SK-N-SH treated with all-trans-retinoic acid at 6 μM for 48 hours (cell line): ENCODE measurements around the gene IMPA2.

Experiments used
- ARNTL ChIP-seq: fragments of 450-650 bp; formaldehyde crosslinking; IDR thresholded peaks from 2 replicates; pipeline ENCODE4 v1.5.0; 2020; ENCODE audit warnings: low read depth, mild to moderate bottlenecking, moderate library complexity, borderline replicate concordance
- BACH2 ChIP-seq: fragments of 250-450 bp; sonication (Bioruptor Pico); IDR thresholded peaks from 2 replicates; pipeline ENCODE4 v1.9.0; 2021; ENCODE audit warnings: mild to moderate bottlenecking, borderline replicate concordance
- CREB5 ChIP-seq: fragments of 250-450 bp; sonication (Bioruptor Pico); IDR thresholded peaks from 2 replicates; pipeline ENCODE4 v1.5.1; 2020; ENCODE audit warnings: low read depth, mild to moderate bottlenecking, moderate library complexity
- CSRNP3 ChIP-seq: fragments of 250-450 bp; sonication (Bioruptor Pico); IDR thresholded peaks from 2 replicates; pipeline ENCODE4 v1.5.1; 2021; ENCODE audit warnings: mild to moderate bottlenecking, moderate library complexity
- ESRRG ChIP-seq: fragments of 250-450 bp; sonication (Bioruptor Pico); IDR thresholded peaks from 2 replicates; pipeline ENCODE4 v1.6.1; 2021; ENCODE audit warnings: mild to moderate bottlenecking
- GLIS3 ChIP-seq: fragments of 250-450 bp; sonication (Bioruptor Pico); IDR thresholded peaks from 2 replicates; pipeline ENCODE4 v1.5.0; 2020; ENCODE audit warnings: mild to moderate bottlenecking, moderate library complexity
- PATZ1 ChIP-seq: fragments of 250-450 bp; sonication (Bioruptor Pico); IDR thresholded peaks from 2 replicates; pipeline ENCODE4 v1.8.0; 2020; ENCODE audit warnings: mild to moderate bottlenecking, moderate library complexity, borderline replicate concordance
- PPARA ChIP-seq: fragments of 250-450 bp; sonication (Bioruptor Pico); IDR thresholded peaks from 2 replicates; pipeline ENCODE4 v1.5.0; 2020; ENCODE audit warnings: mild to moderate bottlenecking, borderline replicate concordance
- RARB ChIP-seq: fragments of 250-450 bp; sonication (Bioruptor Pico); IDR thresholded peaks from 2 replicates; pipeline ENCODE4 v1.8.0; 2021; ENCODE audit warnings: mild to moderate bottlenecking, moderate library complexity
- ZFP30 ChIP-seq: fragments of 450-650 bp; formaldehyde crosslinking; IDR thresholded peaks from 2 replicates; pipeline ENCODE4 v1.5.0; 2022; ENCODE audit warnings: mild to moderate bottlenecking, moderate library complexity

GRCh38 chr18:11953113-11953512, 28.2 kb upstream of the IMPA2 start:
- no peak for TF ChIP-seq CSRNP3 (CRISPR knock-in tag)
- TF ChIP-seq ARNTL (CRISPR knock-in tag) = no peak
- TF ChIP-seq CREB5 (CRISPR knock-in tag) = no peak
- TF ChIP-seq BACH2 (CRISPR knock-in tag) = no peak
- no peak for TF ChIP-seq PATZ1 (CRISPR knock-in tag)
- TF ChIP-seq ESRRG (CRISPR knock-in tag) = no peak
- no peak for TF ChIP-seq ZFP30 (CRISPR knock-in tag)
- TF ChIP-seq RARB (CRISPR knock-in tag) = no peak
- no peak for TF ChIP-seq GLIS3 (CRISPR knock-in tag)
- TF ChIP-seq PPARA (CRISPR knock-in tag) = no peak
